ENCODE measurements around the gene RAPGEF4. TPM values are rescaled to one million over a fixed set of nuclear protein-coding genes. Genes with fewer than 3 reads are reported as not detected.

The RAPGEF4 gene
- total RNA-seq, 4 donors from 2014 or later = 16.1 to 26.2 (median 21.3) TPM

GRCh38 chr2:172736424-172737174 is 954 bp downstream of the RAPGEF4 start:
- H3K36me3 ChIP-seq = no peaks in the 10 kb centered on the region
- H3K27ac ChIP-seq = no peak overlapping the region
- H3K4me1 ChIP-seq = peaks cover 0 to 10% of the 10 kb centered on the region in 2 donors
- intact Hi-C loops (cut with DNase I; ENCODE audit: low total_unique reads) = no loop called here
- H3K9me3 ChIP-seq = no peaks in the 10 kb centered on the region
- peaks cover 0 to 3% of the 10 kb centered on the region in 2 donors for H3K27me3 ChIP-seq
- peak overlapping the region in 1 of 2 donors; percentile 28 for H3K4me3 ChIP-seq
- TF ChIP-seq POLR2A (IDR thresholded peaks at IDR 0.05) = no peak
- TF ChIP-seq, protein P1, sequence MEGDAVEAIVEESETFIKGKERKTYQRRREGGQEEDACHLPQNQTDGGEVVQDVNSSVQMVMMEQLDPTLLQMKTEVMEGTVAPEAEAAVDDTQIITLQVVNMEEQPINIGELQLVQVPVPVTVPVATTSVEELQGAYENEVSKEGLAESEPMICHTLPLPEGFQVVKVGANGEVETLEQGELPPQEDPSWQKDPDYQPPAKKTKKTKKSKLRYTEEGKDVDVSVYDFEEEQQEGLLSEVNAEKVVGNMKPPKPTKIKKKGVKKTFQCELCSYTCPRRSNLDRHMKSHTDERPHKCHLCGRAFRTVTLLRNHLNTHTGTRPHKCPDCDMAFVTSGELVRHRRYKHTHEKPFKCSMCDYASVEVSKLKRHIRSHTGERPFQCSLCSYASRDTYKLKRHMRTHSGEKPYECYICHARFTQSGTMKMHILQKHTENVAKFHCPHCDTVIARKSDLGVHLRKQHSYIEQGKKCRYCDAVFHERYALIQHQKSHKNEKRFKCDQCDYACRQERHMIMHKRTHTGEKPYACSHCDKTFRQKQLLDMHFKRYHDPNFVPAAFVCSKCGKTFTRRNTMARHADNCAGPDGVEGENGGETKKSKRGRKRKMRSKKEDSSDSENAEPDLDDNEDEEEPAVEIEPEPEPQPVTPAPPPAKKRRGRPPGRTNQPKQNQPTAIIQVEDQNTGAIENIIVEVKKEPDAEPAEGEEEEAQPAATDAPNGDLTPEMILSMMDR (IDR thresholded peaks at IDR 0.05) = no peak
- DNase-seq = no peak

DNA sequence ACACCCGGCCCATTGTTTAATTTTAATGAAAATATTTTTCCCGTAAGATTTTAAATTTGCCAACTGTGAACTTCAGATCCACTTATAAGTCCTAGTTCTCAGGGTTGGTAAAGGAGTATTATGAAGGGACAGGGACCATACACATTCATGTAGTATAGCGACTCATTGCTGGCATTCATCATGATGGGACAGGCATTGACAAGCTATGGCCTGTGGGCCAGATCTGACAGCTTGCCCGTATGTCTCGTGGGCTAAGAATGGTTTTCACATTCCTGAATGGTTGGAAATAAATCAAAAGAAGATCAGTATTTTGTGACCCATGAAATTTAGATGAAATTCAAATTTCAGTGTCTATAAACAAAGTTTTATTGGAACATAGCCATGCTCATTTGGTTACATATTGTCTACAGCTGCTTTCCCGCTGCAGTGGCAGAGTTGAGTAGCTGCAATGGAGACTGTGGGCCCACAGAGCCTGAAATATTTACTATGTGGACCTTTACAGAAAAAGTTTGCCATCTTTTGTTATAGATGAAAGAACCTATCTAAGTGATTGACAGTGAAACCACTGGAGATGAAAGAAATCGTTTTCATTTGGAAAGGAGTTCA is 4.1 kb downstream of the RAPGEF4 start:
- peaks cover 0 to 3% of the 10 kb centered on the region in 2 donors for H3K27me3 ChIP-seq
- H3K9me3 ChIP-seq = no peaks in the 10 kb centered on the region
- no peaks in the 10 kb centered on the region for H3K36me3 ChIP-seq
- intact Hi-C loops (cut with DNase I; ENCODE audit: low total_unique reads) = no loop called here
- DNase-seq = no peak
- TF ChIP-seq, protein P1 (IDR thresholded peaks at IDR 0.05) = no peak
- TF ChIP-seq POLR2A (IDR thresholded peaks at IDR 0.05) = no peak
- peaks cover 0 to 10% of the 10 kb centered on the region in 2 donors for H3K4me1 ChIP-seq
- H3K27ac ChIP-seq = no peak overlapping the region
- H3K4me3 ChIP-seq = no peak overlapping the region

DNA sequence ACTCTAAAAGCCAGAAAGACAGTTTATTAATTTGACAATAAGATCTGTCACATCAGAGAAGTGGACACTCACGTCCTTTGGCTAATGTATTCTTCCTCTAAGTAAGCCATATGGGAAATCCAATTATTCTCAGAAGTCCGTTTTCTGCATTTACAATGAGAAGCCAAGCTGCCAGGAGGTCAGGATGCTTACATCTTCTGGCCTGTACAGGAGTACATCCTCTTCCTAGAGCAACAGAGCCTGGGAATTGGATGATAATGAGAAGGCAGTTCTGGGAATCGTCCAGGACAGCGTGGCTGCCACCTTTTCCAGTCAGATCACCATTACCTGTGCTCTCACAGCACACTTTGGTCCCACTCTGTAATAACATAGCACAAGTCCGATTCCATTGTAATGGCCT is 5.2 kb downstream of the RAPGEF4 start:
- Histone ChIP-seq H3K36me3 (no peaks in the 10 kb centered on the region), H3K27ac (no peak overlapping the region), H3K4me1 (peaks cover 0 to 1% of the 10 kb centered on the region in 2 donors), H3K4me3 (no peak overlapping the region), H3K9me3 (no peaks in the 10 kb centered on the region), H3K27me3 (no peaks in the 10 kb centered on the region)
- intact Hi-C loops (cut with DNase I; ENCODE audit: low total_unique reads) = no loop called here
- DNase-seq = no peak
- TF ChIP-seq POLR2A (IDR thresholded peaks at IDR 0.05) = no peak
- TF ChIP-seq, protein P1 (IDR thresholded peaks at IDR 0.05) = no peak

- TF ChIP-seq, protein P1 (IDR thresholded peaks at IDR 0.05) = no peak
- no peak for TF ChIP-seq POLR2A (IDR thresholded peaks at IDR 0.05)
- no peaks in the 10 kb centered on the region for H3K9me3 ChIP-seq
- H3K4me3 ChIP-seq = no peak overlapping the region
- H3K36me3 ChIP-seq = no peaks in the 10 kb centered on the region
- no peak overlapping the region for H3K27ac ChIP-seq
- H3K27me3 ChIP-seq = no peaks in the 10 kb centered on the region
- intact Hi-C loops (cut with DNase I; ENCODE audit: low total_unique reads) = no loop called here
- no peak for DNase-seq
- no peaks in the 10 kb centered on the region for H3K4me1 ChIP-seq
Measured at GRCh38 chr2:172742931-172743540, 7.4 kb downstream of the RAPGEF4 start.

DNA sequence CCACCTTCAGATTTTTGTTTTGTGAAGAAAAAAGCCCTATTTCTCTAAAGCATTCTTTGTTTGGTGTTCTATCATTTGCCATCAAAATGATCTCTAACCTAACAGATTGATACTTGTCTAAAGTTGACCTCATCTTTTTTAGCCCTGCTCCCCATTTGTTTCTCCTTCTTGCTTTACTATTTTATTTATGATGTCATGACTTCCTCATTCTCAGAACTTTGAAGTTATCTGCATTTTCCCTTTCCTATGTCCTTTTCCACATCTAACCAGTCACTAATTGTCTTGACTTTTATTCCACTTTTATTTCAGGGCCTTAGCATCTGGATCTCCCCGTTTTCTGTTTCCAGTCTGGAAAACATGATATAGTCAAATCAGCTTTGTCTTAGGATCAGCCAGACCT is 8.3 kb downstream of the RAPGEF4 start:
- H3K4me1 ChIP-seq = no peaks in the 10 kb centered on the region
- TF ChIP-seq, protein P1 (IDR thresholded peaks at IDR 0.05) = no peak
- TF ChIP-seq POLR2A (IDR thresholded peaks at IDR 0.05) = no peak
- H3K27me3 ChIP-seq = no peaks in the 10 kb centered on the region
- H3K27ac ChIP-seq = no peak overlapping the region
- H3K9me3 ChIP-seq = no peaks in the 10 kb centered on the region
- H3K36me3 ChIP-seq = no peaks in the 10 kb centered on the region
- H3K4me3 ChIP-seq = no peak overlapping the region
- DNase-seq = no peak
- intact Hi-C loops (cut with DNase I; ENCODE audit: low total_unique reads) = no loop called here
